OCI-M1 (cell line): ENCODE measurements around the gene ST6GAL1.
"Not testable (repeated sequence)": the region's sequence is repeated elsewhere in the genome, so short reads cannot be mapped to it uniquely, and the experiment has no call there.

Experiments
- DNase-seq: peaks from one replicate; lab custom pipeline; 2025; lab: John Stamatoyannopoulos, UW

The ST6GAL1 gene, protein sequence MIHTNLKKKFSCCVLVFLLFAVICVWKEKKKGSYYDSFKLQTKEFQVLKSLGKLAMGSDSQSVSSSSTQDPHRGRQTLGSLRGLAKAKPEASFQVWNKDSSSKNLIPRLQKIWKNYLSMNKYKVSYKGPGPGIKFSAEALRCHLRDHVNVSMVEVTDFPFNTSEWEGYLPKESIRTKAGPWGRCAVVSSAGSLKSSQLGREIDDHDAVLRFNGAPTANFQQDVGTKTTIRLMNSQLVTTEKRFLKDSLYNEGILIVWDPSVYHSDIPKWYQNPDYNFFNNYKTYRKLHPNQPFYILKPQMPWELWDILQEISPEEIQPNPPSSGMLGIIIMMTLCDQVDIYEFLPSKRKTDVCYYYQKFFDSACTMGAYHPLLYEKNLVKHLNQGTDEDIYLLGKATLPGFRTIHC

DNA sequence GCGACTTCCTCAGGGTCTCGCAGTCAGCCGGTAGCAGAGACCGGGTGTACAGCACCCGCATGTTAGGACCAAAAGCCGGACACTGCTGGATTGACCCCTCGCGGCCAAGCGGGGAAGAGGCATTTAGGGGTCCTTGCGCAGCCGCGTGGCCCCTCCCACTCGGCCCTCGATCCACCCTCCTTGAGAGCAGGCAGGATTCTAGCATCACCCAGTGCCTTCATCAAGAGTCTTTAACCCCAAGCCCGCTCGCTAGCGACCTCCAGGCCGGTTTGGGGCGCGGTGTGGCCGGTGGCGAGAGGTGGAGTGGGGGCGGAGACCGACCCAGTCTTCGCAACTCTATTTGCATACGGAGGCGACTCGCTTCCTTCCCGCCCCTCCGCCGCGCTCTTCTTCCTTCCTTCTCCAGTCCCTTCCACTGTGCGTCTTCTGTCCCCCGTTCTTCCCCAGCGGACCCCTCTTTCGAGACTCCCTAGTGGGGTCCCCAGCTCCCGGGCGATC, at the start of gene ST6GAL1:
Gene ST6GAL1 (plus strand): TSS at position 384 of the 498 bp plus-strand sequence. CDS start 112,178 bp downstream, outside the sequence.
- peak; percentile 62 for DNase-seq

DNA sequence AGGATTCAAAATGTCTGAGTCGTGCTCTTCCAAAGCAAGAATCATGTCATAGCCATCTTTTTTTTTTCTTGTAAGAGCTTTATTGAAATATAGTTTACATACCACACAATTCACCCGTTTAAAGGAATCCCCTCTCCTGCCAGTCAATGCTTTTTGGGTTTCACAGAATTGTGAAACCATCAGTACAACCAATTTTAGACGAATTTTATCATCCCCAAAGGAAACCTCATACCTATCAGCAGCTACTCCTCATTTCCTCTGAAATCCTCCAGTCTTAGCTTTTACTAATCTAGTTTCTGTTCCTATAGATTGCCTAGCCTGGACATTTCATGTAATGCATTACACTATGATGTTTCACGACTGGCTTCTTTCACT, 48.2 kb upstream of the ST6GAL1 start:
- DNase-seq, result peak; percentile 6

DNA sequence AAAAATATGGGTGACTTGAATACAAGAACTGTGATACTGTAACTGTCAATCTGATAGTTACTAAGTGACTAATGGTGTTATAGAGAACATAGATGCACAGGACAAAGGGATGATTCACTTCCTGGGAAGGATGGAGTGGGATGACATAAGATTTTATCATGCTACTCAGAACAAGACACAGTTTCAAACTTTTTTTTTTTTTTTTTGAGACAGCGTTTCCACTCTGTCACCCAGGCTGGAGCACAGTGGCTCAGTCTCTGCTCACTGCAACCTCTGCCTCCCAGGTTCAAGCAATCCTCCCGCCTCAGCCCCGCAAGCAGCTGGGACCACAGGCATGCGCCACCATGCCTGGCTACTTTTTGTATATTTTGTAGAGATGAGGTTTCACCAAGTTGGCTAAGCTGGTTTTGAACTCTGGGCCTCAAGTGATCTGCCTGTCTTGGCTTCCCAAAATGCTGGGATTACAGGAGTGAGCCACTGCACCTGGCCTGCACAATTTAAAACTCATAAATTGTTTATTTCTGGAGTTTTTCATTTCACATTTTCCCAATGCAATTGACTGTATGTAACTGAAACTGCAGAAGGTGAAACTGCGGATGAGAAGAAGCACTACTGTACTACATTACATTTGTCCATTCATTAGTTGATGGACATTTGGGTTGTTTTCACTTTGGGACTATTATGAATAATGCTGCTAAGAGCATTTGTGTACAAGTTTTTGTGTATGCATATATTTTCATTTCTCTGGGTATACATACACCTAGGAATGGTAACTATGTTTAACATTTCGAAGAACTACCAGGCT, 47.2 kb upstream of the ST6GAL1 start:
- DNase-seq, result peak; percentile 15

DNA sequence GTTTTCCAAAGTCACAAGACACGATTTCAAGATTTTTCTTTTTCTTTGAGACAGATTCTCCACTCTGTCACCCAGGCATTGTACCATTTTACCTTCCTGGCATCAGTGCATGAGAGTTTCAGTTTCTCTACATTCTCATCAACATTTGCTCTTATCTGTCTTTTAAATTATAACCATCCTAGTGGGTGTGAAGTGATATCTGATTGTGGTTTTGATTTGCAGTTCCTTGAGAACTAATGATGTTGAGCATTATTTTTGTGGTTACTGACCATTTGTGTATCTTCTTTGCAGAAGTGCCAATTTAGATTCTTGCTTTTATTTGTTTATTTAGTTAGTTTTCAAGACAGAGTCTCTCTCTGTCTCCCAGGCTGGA, 46.7 kb upstream of the ST6GAL1 start:
- peak; percentile 31 for DNase-seq

DNA sequence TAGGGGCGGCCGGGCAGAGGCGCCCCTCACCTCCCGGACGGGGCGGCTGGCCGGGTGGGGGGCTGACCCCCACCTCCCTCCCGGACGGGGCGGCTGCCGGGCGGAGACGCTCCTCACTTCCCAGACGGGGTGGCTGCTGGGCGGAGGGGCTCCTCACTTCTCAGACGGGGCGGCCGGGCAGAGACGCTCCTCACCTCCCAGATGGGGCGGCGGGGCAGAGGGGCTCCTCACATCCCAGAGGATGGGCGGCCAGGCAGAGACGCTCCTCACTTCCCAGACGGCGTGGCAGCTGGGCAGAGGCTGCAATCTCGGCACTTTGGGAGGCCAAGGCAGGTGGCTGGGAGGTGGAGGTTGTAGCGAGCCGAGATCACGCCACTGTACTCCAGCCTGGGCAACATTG, 45.5 kb upstream of the ST6GAL1 start:
- DNase-seq, result not testable (repeated sequence)

DNA sequence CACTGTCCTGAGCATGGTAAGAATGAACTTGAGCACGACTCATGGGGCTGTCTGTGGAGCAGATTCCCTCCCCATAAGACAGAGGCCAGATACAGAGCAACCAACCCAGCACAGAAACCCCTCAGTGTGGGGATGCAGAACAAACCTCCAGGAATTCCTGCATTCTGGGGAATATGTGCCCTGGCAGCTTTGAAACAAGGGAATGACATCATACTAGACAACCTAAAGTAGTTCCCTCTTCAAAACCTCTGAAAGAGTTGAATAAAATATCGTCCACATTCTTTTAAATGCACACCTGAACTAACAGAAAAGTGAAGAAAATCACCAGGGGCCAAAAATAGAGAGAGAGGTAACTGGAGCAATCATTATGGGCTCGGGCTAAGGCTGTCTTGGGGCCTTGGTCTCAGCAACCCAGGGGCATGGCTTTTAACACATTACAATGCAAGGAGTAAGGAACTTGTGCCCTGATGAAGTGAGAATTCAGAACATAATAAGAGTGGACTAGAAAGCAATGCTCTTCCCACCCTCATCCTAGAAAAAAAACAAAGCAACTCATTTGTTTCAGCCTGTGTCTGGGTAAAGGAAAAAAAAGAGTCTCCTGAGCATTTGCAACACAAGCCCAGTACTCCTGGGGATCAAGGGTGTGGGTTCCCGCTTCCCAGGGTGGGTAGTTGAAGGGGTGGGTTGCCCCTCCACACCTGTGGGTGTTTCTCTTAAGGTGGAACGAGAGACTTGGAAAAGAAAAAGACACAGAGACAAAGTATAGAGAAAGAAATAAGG, 43.9 kb upstream of the ST6GAL1 start:
- no peak for DNase-seq

DNA sequence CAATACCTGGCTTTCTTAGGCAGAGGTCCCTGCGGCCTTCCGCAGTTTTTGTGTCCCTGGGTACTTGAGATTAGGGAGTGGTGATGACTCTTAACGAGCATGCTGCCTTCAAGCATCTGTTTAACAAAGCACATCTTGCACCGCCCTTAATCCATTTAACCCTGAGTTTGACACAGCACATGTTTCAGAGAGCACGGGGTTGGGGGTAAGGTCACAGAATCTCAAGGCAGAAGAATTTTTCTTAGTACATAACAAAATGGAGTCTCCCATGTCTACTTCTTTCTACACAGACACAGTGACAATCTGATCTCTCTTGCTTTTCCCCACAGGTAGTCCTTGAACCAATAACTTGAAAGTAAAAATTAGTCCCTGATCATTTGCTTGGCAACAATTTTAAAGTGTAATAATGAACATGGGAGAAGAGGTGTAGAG, 42.8 kb upstream of the ST6GAL1 start:
- DNase-seq, result not testable (repeated sequence)

DNA sequence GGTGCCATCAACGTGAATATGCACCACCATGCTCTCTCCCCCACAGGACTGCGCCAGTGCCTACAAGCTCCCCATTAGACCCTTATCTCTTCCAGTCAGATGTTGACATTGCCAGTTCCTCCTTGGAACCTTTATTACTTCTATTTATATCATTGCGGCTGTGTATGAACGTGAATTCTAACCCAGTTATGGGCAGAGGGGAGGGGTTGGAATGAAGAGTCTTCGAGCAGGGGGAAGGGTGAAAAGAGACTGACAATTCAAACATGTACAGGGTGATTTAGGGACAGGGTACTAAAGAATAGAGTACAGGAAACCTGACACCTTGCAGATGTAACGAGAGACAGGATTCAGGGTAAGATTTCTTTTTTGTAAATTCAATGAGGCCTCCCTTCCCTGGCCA, 41.8 kb upstream of the ST6GAL1 start:
- DNase-seq, result peak; percentile 80

DNA sequence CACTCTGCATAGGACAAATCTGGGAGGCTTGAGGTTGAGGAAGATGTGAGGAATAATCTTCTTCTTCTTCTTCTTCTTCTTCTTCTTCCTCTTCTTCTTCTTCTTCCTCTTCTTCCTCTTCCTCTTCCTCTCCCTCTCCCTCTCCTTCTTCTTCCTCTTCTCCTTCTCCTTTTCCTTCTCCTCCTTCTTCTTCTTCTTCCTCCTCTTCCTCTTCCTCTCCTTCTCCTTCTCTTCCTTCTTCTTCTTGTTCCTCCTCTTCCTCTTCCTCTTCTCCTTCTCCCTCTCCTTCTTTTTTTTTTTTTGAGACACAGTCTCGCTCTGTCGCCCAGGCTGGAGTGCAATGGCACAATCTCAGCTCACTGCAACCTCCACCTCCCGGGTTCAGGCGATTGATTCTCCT, 40.6 kb upstream of the ST6GAL1 start:
- not testable (repeated sequence) for DNase-seq

DNA sequence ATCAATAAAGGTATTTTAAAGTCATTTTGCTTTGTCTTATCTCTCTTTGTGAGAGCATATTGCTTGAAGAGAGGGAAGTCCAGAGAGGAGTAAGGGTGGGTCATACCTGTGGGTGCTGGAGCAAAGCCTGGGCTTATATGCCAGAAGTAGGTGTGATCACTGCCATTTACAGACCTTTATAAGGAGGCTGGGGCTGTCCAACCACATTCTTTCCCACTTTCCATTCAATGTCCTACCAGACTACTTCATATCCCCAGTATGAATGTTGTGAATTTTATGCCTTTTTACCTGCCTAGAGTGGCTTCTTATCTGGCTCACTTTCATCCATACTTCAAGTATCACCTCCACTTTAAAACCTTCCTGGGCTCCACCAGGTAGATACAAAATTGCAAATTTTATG, 39.4 kb upstream of the ST6GAL1 start:
- no peak for DNase-seq

DNA sequence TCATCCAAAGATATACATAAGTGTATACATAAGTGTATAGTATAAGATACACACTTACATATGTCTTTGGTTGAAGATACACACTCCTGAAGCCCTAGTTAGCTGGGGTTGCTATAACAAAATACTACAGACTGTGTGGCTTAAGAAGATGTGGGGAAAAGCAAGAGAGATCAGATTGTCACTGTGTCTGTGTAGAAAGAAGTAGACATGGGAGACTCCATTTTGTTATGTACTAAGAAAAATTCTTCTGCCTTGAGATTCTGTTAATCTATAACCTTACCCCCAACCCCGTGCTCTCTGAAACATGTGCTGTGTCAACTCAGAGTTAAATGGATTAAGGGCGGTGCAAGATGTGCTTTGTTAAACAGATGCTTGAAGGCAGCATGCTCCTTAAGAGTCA, 37.3 kb upstream of the ST6GAL1 start:
- DNase-seq, result not testable (repeated sequence)

DNA sequence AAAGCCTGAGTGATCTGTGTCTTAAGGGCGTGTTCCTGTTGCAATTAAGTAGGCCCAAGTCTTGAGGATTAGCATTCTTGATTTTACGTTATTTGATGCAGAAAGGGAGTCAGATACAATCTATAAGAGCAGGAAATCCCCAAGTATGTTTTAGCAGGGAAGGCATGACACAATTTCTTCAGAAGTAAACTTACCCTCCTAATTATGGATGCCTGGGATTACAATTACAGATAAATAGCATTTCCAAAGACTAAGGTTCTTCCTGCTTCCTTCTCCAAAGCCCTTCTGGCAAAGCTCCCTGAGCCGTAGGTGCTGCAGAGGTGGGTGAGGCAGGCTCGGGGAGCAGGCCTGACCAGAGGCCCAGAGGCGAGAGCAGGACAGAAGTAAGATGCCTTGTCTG, 34.9 kb upstream of the ST6GAL1 start:
- DNase-seq, result no peak

DNA sequence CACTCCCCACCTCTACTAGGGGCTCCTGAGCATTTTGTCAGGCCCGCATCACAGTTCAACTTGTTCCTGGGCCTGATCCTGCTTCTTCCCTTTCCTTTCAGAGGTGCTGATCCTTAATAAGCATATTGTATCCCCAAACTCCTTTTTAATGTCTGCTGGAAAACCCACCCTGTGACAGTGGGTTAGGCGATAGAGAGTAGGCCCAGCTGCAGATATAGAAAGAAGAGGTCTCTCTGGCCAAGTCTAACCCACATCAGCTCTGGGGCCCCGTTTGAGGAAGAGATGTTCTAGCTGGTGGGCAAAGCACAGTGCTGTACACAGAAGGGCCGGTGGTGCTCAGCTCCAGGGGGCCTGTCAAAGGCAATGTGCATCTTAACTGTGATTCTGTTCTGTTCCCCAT, 34.3 kb upstream of the ST6GAL1 start:
- no peak for DNase-seq

DNA sequence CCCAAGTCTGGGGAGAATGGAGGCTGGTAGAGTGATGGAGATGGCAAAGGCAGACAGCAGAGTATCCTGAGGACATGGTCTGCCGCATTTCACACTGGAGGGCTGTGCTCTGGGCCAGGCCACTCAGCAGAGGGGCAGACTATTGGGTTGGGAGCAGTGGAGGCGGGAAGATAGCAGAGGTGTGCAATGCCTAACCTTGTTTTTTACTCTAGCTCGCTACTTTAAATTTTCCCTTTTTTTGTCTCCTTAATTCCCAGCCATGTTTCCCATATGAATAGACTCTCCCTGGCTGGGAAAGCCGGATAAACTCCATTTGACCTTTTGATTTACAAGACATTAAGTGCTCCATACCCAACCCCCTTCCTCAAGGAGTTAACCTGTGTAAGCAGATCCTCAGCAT, 33.5 kb upstream of the ST6GAL1 start:
- DNase-seq, result no peak

DNA sequence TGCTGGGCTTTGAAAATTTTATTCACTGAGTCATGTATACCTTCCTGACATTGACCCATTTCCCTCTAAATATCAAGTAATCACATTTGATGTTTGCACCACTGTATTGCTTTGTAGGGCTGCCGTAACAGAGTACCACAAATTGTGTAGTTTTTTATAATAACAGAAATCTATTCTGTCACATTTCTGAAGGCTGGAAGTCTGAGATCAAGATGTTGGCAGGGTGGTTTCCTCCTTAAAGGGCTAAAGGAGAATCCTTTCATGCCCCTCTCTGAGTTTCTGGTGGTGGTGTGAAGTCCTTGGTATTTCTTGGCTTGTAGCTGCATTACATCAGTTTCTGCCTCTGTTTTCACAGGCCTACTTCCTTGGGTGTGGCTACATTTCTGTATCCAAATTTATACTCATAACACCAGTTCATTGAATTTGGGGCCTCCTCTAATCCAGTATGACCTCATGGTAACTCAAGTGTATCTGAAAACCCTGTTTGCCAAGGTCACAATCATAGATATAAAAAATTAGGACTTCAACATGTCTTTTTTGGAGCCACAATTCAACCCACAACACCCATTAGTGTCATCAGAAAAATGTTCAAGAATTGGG, 29.1 kb upstream of the ST6GAL1 start:
- peak; percentile 71 for DNase-seq

DNA sequence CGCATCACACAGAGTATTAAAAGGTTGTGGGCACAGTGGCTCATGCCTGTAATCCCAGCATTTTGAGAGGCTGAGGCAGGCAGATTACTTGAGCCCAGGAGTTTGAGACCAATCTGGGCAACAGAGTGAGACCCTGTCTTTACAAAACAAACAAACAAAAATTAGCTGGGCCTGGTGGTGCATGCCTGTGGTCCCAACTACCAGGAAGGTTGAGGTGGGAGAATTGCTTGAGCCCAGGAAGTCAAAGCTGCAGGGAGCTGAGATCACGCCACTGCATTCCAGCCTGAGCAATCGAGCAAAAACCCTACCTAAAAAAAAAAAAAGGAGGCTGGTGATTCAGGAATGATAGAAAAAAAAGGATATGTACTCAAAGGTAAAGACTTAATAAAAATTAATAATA, 28.2 kb upstream of the ST6GAL1 start:
- DNase-seq, result no peak

DNA sequence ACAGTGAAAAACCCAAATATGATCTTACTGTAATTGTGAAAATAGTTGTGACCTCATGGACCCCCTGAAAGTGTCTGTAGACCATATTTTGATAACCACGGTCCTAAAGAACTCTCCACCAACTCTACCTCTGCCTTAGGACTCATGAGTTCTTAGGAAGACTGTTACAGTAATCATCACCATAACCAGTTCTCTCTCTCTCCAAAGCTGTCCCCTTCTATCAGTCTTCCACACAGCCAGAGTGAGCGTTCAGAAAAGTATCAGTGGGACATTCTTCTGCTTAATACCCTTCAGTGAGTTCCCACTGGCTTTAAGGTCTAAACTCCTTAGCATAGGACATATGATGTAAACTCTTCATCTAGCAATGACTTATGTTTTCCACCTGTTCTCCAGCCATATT, 27.6 kb upstream of the ST6GAL1 start:
- no peak for DNase-seq

DNA sequence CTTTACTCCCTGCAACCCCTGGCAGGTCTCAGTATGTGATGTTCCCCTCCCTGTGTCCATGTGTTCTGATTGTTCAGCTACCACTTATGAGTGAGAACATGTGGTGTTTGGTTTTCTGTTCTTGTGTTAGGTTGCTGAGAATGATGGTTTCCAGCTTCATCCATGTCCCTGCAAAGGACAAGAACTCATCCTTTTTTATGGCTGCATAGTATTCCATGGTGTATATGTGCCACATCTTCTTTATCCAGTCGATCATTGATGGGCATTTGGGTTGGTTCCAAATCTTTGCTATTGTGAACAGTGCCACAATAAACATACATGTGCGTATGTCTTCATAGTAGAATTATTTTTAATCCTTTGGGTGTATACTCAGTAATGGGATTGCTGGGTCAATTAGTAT, 26.6 kb upstream of the ST6GAL1 start:
- not testable (repeated sequence) for DNase-seq

DNA sequence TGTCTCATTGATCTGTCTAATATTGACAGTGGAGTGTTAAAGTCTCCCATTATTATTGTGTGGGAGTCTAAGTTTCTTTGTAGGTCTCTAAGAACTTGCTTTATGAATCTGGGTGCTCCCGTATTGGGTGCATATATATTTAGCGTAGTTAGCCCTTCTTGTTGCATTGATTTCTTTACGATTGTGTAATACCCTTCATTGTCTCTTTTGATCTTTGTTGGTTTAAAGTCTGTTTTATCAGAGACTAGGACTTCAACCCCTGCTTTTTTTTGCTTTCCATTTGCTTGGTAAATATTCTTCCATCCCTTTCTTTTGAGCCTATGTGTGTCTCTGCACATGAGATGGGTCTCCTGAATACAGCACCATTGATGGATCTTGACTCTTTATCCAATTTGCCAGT, 23.3 kb upstream of the ST6GAL1 start:
- DNase-seq, result not testable (repeated sequence)

DNA sequence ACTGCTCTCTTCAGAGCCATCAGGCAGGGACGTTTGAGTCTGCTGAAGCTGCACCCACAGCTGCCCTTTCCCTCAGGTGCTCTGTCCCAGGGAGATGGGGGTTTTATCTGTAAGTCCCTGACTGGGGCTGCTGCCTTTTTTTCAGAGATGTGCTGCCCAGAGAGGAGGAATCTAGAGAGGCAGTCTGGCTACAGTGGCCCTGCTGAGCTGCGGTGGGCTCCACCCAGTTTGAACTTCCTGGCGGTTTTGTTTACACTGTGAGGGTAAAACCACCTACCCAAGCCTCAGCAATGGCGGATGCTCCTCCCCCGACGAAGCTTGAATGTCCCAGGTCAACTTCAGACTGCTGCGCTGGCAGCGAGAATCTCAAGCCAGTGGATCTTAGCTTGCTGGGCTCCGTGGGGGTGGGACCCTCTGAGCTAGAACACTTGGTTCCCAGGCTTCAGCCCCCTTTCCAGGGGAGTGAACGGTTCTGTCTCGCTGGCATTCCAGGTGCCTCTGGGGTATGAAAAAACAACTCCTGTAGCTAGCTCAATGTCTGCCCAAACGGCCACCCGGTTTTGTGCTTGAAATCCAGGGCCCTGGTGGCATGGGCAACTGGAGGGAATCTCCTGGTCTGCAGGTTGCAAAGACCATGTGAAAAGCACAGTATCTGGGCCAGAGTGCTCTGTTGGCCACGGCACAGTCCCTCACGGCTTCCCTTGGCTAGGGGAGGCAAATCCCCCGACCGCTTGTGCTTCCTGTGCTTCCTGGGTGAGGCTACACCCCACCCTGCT, 21.1 kb upstream of the ST6GAL1 start:
- peak; percentile 12 for DNase-seq
